ENCODE results near the gene ZNF213.

DNA sequence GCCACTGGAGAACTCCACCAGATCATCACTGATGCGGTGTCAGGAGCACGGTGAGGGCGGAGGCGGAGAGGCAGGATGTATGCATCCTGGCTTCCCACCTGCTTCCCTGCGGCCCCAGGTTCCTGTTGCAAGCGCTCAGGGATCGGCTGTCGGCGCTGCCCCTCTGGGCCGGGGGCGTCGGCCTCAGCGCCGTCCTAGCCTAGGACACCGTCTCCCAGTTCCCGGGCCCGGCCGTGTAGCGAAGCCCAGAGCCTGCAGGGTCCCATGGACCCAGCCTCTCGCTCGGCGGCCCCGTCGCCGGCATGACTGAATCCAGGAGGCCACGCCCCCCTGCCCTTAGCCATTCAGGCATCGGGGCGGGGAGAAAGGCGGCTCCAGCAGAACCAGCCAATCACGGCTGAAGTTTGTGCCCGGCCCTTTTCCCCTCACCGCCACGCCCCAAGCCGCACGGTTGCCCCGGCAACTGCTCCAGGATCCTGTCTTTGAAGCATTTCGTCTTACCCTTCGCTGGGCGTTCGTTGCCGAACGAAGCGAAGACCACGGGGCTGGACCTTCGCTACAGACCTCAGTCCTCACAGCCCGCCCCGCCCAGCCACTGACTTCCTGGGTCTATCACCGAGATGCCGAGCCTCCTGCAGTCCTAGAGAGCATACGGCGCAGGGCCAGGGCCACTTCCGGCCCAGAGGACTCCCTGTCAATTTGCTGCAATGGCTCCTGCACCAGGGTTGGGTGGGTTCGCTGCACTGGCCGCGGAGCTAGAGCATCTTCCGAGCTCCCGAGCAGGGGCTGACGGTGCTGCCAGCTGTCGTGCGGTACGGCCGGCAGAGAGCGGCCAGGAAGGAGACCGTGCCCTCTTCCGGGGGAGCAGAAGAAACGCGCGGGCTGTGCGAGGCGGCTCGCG, 10.6 kb upstream of the ZNF213 start:
- TF ChIP-seq POLR2A (IDR thresholded peaks at IDR 0.05; ENCODE audit: extremely low read depth, insufficient read length): peak; percentile 42
- TF ChIP-seq, protein P1, sequence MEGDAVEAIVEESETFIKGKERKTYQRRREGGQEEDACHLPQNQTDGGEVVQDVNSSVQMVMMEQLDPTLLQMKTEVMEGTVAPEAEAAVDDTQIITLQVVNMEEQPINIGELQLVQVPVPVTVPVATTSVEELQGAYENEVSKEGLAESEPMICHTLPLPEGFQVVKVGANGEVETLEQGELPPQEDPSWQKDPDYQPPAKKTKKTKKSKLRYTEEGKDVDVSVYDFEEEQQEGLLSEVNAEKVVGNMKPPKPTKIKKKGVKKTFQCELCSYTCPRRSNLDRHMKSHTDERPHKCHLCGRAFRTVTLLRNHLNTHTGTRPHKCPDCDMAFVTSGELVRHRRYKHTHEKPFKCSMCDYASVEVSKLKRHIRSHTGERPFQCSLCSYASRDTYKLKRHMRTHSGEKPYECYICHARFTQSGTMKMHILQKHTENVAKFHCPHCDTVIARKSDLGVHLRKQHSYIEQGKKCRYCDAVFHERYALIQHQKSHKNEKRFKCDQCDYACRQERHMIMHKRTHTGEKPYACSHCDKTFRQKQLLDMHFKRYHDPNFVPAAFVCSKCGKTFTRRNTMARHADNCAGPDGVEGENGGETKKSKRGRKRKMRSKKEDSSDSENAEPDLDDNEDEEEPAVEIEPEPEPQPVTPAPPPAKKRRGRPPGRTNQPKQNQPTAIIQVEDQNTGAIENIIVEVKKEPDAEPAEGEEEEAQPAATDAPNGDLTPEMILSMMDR (IDR thresholded peaks at IDR 0.05; ENCODE audit: low read depth, low read length): peak; percentile 4

Data from NB4 (cell line).